ENCODE data around the gene U2SURP. TPM values are rescaled to one million over a fixed set of nuclear protein-coding genes. Genes with fewer than 3 reads are reported as not detected.

U2SURP gene
- total RNA-seq, 1 donor from 2014 or later = 68.6 TPM

DNA sequence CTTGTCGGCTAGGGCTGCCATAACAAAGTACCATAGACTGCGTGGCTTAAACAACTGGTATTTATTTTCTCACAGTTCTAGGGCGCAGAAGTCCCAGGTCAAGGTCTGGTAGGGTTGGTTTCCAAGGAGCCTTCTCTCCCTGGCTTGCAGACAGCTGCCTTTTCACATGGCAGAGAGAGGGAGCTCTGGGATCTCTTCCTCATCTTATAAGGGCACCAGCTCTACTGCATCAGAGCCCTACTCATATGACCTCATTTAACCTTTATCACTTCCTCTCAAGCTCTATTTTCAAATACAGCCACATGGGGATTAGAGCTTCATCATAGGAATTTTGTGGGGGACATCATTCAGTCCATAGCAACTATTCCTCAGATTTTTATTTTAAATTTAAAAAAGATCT is 20.3 kb upstream of the U2SURP start:
- Histone ChIP-seq H3K27me3 (no peaks in the 10 kb centered on the region), H3K9me3 (no peaks in the 10 kb centered on the region), H3K36me3 (no peaks in the 10 kb centered on the region), H3K4me1 (no peaks in the 10 kb centered on the region), H3K27ac (no peak overlapping the region), H3K4me3 (no peak overlapping the region)
- TF ChIP-seq, protein P1, sequence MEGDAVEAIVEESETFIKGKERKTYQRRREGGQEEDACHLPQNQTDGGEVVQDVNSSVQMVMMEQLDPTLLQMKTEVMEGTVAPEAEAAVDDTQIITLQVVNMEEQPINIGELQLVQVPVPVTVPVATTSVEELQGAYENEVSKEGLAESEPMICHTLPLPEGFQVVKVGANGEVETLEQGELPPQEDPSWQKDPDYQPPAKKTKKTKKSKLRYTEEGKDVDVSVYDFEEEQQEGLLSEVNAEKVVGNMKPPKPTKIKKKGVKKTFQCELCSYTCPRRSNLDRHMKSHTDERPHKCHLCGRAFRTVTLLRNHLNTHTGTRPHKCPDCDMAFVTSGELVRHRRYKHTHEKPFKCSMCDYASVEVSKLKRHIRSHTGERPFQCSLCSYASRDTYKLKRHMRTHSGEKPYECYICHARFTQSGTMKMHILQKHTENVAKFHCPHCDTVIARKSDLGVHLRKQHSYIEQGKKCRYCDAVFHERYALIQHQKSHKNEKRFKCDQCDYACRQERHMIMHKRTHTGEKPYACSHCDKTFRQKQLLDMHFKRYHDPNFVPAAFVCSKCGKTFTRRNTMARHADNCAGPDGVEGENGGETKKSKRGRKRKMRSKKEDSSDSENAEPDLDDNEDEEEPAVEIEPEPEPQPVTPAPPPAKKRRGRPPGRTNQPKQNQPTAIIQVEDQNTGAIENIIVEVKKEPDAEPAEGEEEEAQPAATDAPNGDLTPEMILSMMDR (IDR thresholded peaks at IDR 0.05) = no peak
- no peak for DNase-seq (ENCODE audit: low spot score in 2 of 2)
- intact Hi-C loops (cut with DNase I) = no loop called here

DNA sequence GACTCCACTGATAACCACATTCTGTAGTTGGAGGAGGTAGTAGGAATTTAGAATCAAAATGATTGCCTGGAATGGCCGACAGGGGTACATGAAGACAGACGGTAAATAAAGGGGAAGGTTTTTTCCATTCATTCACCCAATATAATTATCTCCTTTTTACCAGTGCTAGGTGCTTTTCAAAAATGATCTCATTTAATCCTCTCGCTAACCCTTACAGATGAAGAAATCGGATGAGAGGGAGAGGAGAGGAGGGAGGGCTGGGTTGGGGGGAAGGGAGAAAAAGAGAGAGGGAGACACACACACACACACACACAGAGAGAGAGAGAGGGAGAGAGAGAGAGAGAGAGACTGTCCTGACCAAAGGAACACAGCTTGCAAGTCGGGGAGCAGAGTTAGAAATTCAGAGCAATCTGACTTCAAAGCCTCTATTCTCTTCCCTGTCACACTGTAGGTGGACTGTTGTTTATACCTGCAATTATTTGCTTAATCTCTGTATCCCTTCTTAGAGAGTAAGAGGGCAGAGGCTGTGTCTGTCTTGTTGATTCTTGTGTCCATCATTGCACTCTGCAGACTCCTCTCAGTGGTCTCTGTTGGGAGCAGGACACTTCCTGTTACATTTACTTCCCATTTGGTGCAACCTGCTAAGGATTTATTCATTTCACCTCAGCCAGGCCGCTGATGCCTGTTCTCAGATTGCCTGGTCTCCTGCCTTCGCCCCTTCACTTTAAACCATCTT is 19.2 kb upstream of the U2SURP start:
- TF ChIP-seq, protein P1 (IDR thresholded peaks at IDR 0.05) = no peak
- Histone ChIP-seq H3K27ac (no peak overlapping the region), H3K36me3 (no peaks in the 10 kb centered on the region), H3K27me3 (no peaks in the 10 kb centered on the region), H3K9me3 (no peaks in the 10 kb centered on the region), H3K4me3 (no peak overlapping the region), H3K4me1 (no peaks in the 10 kb centered on the region)
- DNase-seq (ENCODE audit: low spot score in 2 of 2) = no peak
- intact Hi-C loops (cut with DNase I) = no loop called here

DNA sequence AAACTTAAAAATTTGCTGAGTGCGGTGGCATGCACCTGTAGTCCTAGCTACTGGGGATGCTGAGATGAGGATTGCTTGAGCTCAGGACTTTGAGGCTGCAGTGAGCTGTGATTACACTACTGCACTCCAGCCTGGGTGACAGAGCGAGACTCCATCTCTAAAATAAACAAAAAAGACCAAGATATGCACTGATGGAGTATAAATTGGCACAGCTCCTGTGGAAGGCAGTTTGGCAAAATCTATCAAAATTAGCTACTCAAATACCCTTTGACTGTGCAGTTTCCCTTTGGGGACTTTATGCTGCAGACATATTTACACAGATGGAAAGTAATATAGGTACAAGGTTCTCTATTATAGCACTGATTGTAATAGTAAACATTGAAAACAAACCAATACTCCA is 18.1 kb upstream of the U2SURP start:
- intact Hi-C loops (cut with DNase I) = no loop called here
- no peak for DNase-seq (ENCODE audit: low spot score in 2 of 2)
- TF ChIP-seq, protein P1 (IDR thresholded peaks at IDR 0.05) = no peak
- no peaks in the 10 kb centered on the region for H3K4me1 ChIP-seq
- no peaks in the 10 kb centered on the region for H3K9me3 ChIP-seq
- H3K36me3 ChIP-seq = no peaks in the 10 kb centered on the region
- H3K27ac ChIP-seq = no peak overlapping the region
- H3K27me3 ChIP-seq = no peaks in the 10 kb centered on the region
- H3K4me3 ChIP-seq = no peak overlapping the region

DNA sequence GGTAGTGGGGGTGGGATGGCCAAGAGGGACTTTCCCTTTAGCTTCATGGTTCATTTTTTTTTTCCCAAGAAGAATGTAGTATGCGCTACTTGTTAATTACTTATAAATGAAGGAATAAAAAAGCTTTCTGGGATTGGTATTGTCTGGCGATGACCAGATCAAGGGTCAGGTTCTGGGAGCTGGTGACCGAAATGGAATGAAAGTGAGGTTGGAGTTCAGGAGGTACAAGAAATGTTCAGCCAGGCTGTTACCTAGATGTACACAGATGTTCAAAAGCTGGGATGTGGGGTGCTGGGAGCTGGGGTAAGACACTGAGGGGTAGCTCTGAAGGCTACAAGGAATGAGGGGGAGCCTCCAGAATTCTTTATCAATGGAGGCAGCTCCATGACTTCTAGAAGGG is 17.1 kb upstream of the U2SURP start:
- TF ChIP-seq, protein P1 (IDR thresholded peaks at IDR 0.05) = no peak
- Histone ChIP-seq H3K27me3 (no peaks in the 10 kb centered on the region), H3K4me1 (no peaks in the 10 kb centered on the region), H3K27ac (no peak overlapping the region), H3K9me3 (no peaks in the 10 kb centered on the region), H3K4me3 (no peak overlapping the region), H3K36me3 (no peaks in the 10 kb centered on the region)
- no peak for DNase-seq (ENCODE audit: low spot score in 2 of 2)
- intact Hi-C loops (cut with DNase I) = no loop called here

DNA sequence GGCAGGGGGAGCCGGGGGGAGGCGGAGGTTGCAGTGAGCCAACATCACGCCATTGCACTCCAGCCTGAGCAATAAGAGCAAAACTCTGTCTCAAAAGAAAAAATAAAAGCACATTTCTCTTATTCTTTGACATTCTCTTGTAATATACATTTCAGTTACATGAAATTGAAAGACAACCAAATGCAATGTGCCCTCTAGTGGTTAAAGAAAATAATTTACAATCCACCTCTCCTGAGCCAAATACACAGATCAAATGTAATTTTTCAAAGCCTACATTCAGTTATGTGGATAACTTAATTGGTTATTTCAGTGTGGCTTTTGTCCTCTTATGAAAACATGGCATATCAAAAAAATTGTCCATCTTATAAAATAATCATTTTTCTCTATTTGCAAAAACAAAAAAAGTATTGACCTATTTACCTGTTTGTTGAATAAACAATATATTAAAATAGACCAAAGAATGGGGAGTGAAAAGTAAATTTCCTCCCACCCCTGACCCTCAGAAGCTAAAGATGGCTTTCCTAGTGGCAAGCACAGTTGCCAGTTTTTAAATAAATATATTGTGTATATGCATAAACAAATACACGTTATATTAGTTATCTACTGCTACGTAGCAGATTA is 14.2 kb upstream of the U2SURP start:
- DNase-seq (ENCODE audit: low spot score in 2 of 2) = no peak
- no peak overlapping the region for H3K4me3 ChIP-seq
- no peaks in the 10 kb centered on the region for H3K27me3 ChIP-seq
- H3K27ac ChIP-seq = no peak overlapping the region
- H3K9me3 ChIP-seq = no peaks in the 10 kb centered on the region
- intact Hi-C loops (cut with DNase I) = loop anchor here (1.0 kb wide), 1 partner anchor 159 kb away; no protein-coding TSS in a partner anchor
- H3K36me3 ChIP-seq = no peaks in the 10 kb centered on the region
- TF ChIP-seq, protein P1 (IDR thresholded peaks at IDR 0.05) = peak; percentile 53 to 73 (median 60)
- H3K4me1 ChIP-seq = no peaks in the 10 kb centered on the region

Data from ascending aorta (tissue), 2 donors.